Stimulated activated CD4-positive, alpha-beta T cell treated with anti-CD3 and anti-CD28 coated beads, Interleukin-12 subunit alpha, Interleukin-12 subunit beta, amount 100 ng/mL, for 24 hours (primary cell): ENCODE results near the gene SYCP3.
"Not testable (repeated sequence)": the region's sequence is repeated elsewhere in the genome, so short reads cannot be mapped to it uniquely, and the experiment has no call there.

ENCODE experiments used
- DNase-seq, 2 experiments: peaks; one replicate each; pipeline ENCODE4 v3.0.0-alpha.2; 2020; ENCODE audit warnings: low read depth in 2 of 2

Gene SYCP3

DNA sequence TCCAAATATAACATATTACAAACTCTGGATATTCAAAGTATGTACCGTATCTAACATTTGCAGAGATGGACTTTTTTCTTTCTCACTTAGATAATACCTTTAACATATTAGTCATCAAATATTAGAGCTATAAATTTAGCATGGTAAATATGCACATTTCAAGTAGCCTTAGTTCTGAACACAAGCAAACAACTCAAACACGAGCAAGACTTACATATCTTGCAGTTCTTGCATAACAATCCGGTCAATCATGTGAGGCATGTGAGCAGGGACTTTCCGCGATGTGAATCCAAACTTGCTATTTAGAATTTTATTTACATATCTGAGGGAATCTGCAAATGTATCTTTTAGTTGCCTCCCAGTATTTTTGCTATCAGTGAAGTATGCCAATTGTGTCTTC is 22.1 kb upstream of the SYCP3 start:
- DNase-seq: no peak

- DNase-seq: no peak
These were observed 20.3 kb upstream of the SYCP3 start for GRCh38 chr12:101759396-101760047.

DNA sequence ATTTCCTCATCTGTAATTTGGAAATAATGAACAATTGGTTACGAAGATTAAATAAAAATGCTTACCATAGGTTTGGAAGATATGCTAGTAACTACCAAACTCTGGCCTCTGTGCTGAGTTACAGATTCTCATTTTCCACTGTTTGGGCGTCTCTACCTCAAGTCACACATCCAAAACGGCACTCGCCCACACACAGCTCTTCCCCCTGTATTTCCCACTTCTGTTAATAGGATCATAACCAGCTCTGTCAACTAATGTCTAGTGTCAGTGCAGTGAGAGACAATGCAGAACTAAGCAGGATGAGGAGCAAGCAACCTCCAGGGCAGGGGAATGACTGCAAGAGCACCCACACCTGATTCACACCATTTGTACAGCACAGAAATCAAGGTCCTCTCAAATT is 10.9 kb upstream of the SYCP3 start:
- DNase-seq: no peak

GRCh38 chr12:101749657-101750056 is 10.4 kb upstream of the SYCP3 start:
- DNase-seq: no peak

DNA sequence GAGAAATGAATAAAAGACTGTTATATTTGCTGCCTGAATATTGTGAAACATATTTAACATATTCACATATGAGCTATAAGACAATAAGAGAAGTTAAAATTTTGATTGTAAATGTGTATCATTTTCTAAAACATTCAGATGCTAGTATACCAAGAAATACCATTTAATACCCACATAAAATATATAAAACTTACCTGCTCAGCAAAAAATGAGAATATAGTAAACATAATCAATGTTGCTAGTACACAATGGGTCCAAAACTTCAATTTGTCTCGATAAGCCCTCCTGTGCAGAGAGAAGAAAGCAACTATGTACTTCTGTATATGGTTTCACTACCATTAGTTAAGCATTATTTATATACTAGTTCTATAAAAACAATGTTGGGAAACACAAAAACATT is 9.6 kb upstream of the SYCP3 start:
- DNase-seq: no peak

GRCh38 chr12:101747697-101748096 is 8.4 kb upstream of the SYCP3 start:
- DNase-seq: no peak

- DNase-seq: no peak
These were observed 7.4 kb upstream of the SYCP3 start for GRCh38 chr12:101746661-101747060.

- DNase-seq: no peak
These were observed 6.9 kb upstream of the SYCP3 start for GRCh38 chr12:101746196-101746595.

DNA sequence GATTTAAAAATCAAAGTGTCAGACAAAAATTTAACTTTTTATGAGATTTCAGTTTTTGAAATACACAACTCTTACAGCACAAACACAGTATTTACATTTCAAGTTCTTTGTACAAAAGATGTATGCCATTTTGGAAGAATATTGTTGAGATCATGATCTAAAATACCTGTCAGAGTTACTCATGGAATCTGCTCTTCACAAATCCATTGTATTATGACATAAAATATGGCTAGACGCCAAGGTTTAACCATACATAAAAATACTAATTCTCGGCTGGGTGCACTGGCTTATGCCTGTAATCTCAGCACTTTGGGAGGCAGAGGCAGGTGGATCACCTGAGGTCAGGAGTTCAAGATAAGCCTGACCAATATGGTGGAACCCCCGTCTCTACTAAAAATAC is 6.2 kb upstream of the SYCP3 start:
- no peak for DNase-seq

DNA sequence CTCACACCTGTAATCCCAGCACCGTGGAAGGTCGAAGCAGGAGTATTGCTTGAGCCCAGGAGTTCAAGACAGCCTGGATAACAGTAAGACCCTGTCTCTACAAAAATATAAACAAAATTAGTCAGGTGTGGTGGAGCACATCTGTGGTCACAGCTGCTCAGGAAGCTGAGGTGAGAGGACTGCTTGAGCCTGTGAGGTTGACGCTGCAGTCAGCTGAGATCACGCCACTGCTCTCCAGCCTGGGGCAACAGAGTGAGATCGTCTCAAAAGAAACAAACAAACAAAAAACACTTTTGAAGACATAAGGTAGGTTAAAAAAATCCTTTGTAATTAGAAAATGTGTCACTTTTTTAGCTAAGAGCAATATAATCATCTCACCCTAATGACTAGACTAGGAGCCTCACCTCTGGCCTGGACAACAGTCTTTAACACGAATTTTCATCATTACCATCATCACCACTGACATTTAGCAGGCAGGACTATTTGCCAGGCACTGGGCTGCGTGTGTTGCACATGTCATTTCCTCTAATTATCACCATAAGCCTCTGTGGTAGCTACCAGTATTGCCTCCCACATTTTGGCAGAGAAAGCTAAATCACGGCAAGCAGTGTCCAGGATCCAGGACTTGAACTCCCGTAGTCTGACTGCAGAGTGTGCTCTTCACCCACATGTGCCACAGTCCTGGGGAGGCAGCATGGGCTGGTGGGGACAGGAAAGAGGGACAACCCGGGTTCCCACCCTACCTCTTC is 4.6 kb upstream of the SYCP3 start:
- no peak for DNase-seq

- DNase-seq: no peak
These were observed 4.0 kb upstream of the SYCP3 start for GRCh38 chr12:101743242-101743641.

DNA sequence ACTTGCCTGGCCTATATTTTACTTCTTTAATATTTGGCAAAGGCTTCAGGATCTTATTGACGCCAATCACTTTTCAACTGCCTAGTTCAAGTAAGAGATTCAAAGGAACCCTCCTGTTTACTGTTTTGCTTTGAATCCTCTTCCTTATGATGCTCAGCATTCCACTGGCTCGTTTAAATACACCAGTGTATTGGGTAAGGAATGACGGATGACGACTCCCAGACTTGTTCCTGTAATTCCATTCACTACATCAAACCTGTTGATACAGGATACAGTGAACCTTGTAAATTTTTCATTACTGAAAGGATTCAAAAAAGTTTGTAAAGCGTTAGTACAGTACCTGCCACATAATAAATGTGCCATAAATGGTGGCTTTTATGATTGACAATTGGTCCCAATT is 1.7 kb upstream of the SYCP3 start:
- no peak for DNase-seq

DNA sequence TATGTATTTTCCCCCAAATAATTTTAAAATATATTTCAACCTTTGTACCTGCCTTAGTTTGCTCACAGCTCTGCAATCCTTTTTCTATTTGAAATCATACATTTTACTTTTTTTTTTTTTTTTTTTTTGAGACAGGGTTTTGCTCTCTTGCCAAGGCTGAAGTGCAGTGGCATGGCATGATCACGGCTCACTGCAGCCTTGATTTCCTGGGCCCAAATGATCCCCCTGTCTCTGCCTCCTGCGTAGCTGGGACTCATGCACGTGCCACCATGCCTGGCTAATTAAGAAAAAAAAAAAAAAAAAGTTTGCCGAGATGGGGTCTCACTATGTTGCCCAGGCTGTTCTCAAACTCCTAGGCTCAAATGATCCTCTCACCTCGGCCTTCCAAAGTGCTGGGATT is 1.3 kb upstream of the SYCP3 start:
- DNase-seq: no peak

DNA sequence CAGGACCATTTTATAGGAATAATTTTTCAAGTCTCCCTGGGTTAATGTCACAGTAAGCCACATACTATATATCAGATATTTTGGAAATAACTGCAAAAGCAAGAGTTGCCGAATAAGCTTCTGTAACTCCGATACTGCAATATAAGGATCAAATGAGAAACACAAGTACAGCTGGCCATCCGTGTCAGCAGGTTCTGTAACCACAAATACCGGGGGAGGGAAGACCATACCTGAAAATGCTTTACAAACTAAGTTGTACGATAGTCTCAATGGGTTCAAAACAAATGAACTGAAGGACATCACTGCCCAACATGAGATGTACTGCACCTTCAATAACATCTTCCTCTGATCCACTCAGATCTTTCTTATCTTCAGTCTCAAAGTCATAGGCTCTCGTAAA is 1.8 kb downstream of the SYCP3 start:
- DNase-seq: no peak

DNA sequence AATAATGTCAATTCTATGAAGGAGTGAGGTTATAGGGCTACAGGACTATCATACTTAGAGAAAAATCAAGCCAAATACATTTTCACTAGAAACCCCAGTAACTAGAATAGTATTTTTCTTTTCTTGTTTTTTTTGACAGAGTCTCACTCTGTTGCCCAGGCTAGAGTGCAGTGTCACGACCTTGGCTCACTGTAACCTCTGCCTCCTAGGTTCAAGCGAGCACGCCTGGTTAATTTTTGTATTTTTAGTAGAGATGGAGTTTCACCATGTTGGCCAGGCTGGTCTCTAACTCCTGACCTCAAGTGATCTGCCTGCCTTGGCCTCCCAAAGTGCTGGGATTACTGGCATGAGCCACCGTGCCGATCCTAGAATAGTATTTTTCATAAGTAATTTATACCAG is 4.8 kb downstream of the SYCP3 start:
- DNase-seq: not testable (repeated sequence)

DNA sequence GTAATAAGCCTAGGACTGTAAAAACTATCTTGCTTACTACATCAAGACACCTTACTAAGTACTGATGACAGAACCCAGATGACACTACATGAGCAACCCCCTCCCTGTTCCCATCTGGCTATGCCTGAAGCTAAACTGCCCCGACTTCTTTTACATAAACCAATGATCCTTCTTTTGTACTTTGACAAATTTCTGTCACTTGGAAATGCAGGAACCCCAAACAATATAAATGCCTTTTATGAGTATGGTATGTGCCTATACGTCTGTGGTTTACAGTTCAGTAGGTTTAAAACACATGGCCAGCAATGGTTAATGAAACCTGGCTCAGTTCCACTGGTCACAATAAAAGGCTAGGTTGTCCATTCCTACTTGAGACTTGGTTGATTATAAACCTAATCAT is 6.1 kb downstream of the SYCP3 start:
- DNase-seq: no peak

DNA sequence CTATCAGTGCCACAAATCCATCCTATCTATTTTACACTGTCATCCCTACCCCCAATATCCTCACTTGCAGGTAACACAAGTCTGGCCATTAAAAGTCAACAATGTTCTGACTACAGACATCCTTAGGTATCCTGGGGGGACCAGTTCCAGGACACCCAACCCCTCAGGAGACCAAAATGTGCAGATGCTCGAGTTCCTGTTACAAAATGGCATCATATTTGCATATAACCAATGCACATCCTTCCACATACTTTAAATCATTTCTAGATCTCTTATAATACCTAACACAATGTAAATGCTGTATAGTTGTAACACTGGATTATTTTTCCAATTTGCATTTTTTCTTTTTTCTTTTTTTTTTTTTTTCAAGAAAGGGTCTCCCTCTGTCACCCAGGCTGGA is 6.9 kb downstream of the SYCP3 start:
- no peak for DNase-seq

DNA sequence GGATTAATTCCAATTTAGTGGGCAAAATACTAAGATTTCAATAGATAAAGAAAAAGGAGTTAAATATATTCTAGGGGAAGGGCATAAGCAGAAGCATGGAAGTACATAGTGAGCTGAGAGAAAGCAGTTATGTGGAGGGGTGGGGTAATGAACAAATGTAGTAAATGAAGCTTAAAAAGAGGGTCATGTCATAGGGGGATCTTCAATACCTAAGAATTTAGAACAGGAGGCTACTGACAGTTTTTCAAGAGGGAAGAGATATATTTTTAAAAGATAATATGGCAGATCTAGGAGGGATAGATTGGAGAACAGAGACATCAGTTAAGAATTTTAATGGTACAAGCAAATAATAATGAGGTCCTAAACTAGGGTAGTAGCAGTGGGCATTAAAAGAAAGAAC is 9.4 kb downstream of the SYCP3 start:
- no peak for DNase-seq

DNA sequence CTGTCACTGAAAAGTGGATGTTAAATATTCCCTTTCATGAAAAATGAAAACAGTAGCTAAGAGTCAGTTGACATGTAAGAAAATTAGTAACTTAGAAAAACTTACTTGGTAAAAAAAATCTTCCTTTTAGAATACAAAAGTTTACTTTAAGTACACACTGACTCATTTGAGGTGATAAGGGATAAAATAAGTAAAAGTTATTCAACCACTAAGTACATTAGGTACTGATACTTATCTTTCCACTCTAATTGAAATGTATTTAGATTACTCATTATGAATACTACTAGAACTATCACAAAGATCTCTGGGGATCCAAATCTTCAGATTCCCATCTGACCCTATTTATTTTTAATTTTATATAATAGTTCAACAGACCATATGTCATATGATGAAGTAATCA is 12.2 kb downstream of the SYCP3 start:
- no peak for DNase-seq

DNA sequence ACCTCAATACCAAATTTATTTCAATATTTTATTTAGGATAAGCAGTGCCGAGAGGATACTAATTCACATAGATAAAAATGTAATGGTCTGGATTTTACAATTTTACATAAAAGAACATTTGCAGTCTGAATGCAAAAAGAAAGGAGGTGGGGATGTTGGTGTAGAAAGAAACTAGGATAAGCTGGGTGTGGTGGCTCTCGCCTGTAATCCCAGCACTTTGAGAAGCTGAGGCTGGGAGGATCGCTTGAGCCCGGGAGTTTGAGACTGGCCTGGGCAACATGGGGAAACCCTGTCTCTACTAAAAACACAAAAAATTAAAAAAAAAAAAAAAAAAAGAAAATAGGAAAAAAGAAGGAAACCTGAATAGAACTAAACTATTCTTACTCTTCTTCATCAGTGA is 16.9 kb downstream of the SYCP3 start:
- DNase-seq: no peak

DNA sequence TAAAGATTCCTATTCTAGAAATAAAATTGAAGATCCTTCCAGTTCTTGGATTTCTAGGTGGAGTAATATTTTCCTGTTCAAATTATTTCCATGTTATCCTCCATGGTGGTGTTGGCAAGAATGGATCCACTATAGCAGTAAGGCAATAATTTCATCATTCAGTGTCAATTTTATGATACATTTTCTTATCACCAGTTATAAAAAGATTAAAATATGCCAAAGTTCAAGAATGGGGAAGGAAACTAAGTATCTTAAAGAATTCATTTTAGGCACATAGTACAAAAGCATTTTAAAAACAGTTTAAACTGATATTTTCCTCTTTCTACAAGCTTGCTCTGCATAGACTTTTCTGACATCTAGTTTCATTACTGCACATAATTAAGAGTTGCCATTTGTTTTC is 19.1 kb downstream of the SYCP3 start:
- no peak for DNase-seq

- no peak for DNase-seq
These were observed 19.7 kb downstream of the SYCP3 start for GRCh38 chr12:101719566-101719965.

GRCh38 chr12:101714877-101715444 is 24.3 kb downstream of the SYCP3 start:
- DNase-seq: no peak
